ENCODE measurements around the gene SIKE1. TPM values are rescaled to one million over a fixed set of nuclear protein-coding genes. Genes with fewer than 3 reads are reported as not detected.

The SIKE1 gene
- polyA plus RNA-seq, 10 donors = 27.8 to 36.1 (median 32.4) TPM

Other genes starting within 250 kb of the SIKE1 start
- 10 to 100 TPM; 23.7 to 34.1 (median 27.6) TPM for gene BCAS2, start 199.1 kb downstream of the SIKE1 start, polyA plus RNA-seq (ENCODE audit: insufficient read length in 10 of 10)
- 10 to 100 TPM in 2 of 10 donors, 1 to 10 TPM in 8; 4.6 to 11.3 (median 6.4) TPM for gene DENND2C, start 110.6 kb downstream of the SIKE1 start, polyA plus RNA-seq (ENCODE audit: insufficient read length in 10 of 10)
- gene AMPD1, start 85.1 kb downstream of the SIKE1 start, polyA plus RNA-seq (ENCODE audit: insufficient read length in 10 of 10) = 100 to 1,000 TPM in 4 of 10 donors, 10 to 100 TPM in 6; 25.4 to 145 (median 92.3) TPM
- 10 to 100 TPM; 38.4 to 63.5 (median 54.2) TPM for gene NRAS, start 63.9 kb downstream of the SIKE1 start, polyA plus RNA-seq (ENCODE audit: insufficient read length in 10 of 10)
- 100 to 1,000 TPM; 339 to 533 (median 445) TPM for gene CSDE1, start 22.7 kb downstream of the SIKE1 start, polyA plus RNA-seq (ENCODE audit: insufficient read length in 10 of 10)
- gene SYCP1, start 74.2 kb upstream of the SIKE1 start, polyA plus RNA-seq (ENCODE audit: insufficient read length in 10 of 10) = under 1 TPM in 2 of 10 donors, not detected in 8; 0.40 to 0.63 TPM
- not detected for gene TSHB, start 249.1 kb upstream of the SIKE1 start, polyA plus RNA-seq (ENCODE audit: insufficient read length in 10 of 10)